Caco-2 (cell line): ENCODE results near the gene CCR1. TPM values are rescaled to one million over a fixed set of nuclear protein-coding genes. Genes with fewer than 3 reads are reported as not detected.

ENCODE experiments used
- BruUV-seq: library from RNA; stranded (reverse); fragments of 400-500 nt; replicated peaks from 2 replicates; lab custom pipeline; 2021; lab: Mats Ljungman, UMichigan
- CTCF ChIA-PET: fragments of 300-600 bp; sonication (Branson Sonifier 250); formaldehyde crosslinking; loops from one replicate; lab custom pipeline; 2022; ENCODE audit warnings: antibody characterized with exemption; lab: Charles Lee
- POLR2A ChIA-PET: fragments of 300-600 bp; sonication (Branson Sonifier 250); formaldehyde crosslinking; loops from one replicate; lab custom pipeline; 2022; ENCODE audit warnings: antibody characterized with exemption; lab: Charles Lee
- DNase-seq, 2 experiments: peaks; one replicate each; pipeline versions ENCODE4 v3.0.0 to v3.0.0-alpha.2; 2020 to 2022
- H3K27me3 ChIP-seq: replicated peaks from 2 replicates; pipeline ENCODE4 v1.6.0; 2011; ENCODE audit warnings: low read length; ENCODE audit not compliant: control insufficient read depth, insufficient read depth
- H3K36me3 ChIP-seq: 2 replicates; pipeline ENCODE4 v1.5.1; 2011; ENCODE audit warnings: low read length; ENCODE audit not compliant: control insufficient read depth, insufficient read depth
- H3K4me1 ChIP-seq: fragments of 250-450 bp; sonication (Bioruptor Pico); 2 replicates; pipeline ENCODE4 v1.5.1; 2020; ENCODE audit warnings: mild to moderate bottlenecking
- H3K4me3 ChIP-seq: 2 replicates; pipeline ENCODE4 v1.5.1; 2011; ENCODE audit warnings: low read depth, mild to moderate bottlenecking, control low read depth, low read length
- H3K9me3 ChIP-seq: fragments of 250-450 bp; sonication (Bioruptor Pico); 2 replicates; pipeline ENCODE4 v1.5.1; 2020; ENCODE audit warnings: mild to moderate bottlenecking, moderate library complexity
- H3K27ac Mint-ChIP-seq: one replicate; pipeline ENCODE4 v1.8.0; 2022; ENCODE audit warnings: mixed read lengths; ENCODE audit not compliant: unreplicated experiment
- H3K27me3 Mint-ChIP-seq: one replicate; pipeline ENCODE4 v1.8.0; 2022; ENCODE audit warnings: mixed read lengths; ENCODE audit not compliant: insufficient read depth, unreplicated experiment
- H3K36me3 Mint-ChIP-seq: one replicate; pipeline ENCODE4 v1.8.0; 2022; ENCODE audit warnings: mild to moderate bottlenecking, mixed read lengths; ENCODE audit not compliant: insufficient read depth, unreplicated experiment
- H3K4me1 Mint-ChIP-seq: one replicate; pipeline ENCODE4 v1.8.0; 2022; ENCODE audit warnings: low read depth, mixed read lengths; ENCODE audit not compliant: unreplicated experiment
- H3K4me3 Mint-ChIP-seq: one replicate; pipeline ENCODE4 v1.8.0; 2022; ENCODE audit warnings: mild to moderate bottlenecking, moderate library complexity, mixed read lengths; ENCODE audit not compliant: unreplicated experiment
- H3K9me3 Mint-ChIP-seq: one replicate; pipeline ENCODE4 v1.8.0; 2022; ENCODE audit warnings: mixed read lengths; ENCODE audit not compliant: unreplicated experiment
- CTCF ChIP-seq, 2 experiments: fragments of 200-600 bp in 1 of 2; IDR thresholded peaks; 1 replicate in 1 of 2; 2 replicates in 1 of 2; pipeline versions ENCODE4 v1.5.1 to v1.8.0; 2011 to 2022; ENCODE audit warnings: antibody characterized with exemption in 1 of 2, control low read depth in 1 of 2, inconsistent platforms in 1 of 2, low read depth in 1 of 2, low read length in 1 of 2, mild to moderate bottlenecking in 1 of 2, moderate library complexity in 1 of 2; ENCODE audit not compliant: insufficient read depth in 1 of 2, severe bottlenecking in 1 of 2, unreplicated experiment in 1 of 2
- intact Hi-C: fragments of 100-400 bp; cut with micrococcal nuclease; formaldehyde crosslinking; loops from one replicate; pipeline ENCODE4 v1.10.0; 2022; ENCODE audit not compliant: unreplicated experiment
- total RNA-seq: library from RNA; stranded (reverse); gene quantifications from 2 replicates; pipeline ENCODE4 v1.2.3, GENCODE V29; 2022

Gene CCR1
- total RNA-seq, 1 experiment from 2014 or later = 2.9 TPM

- CTCF ChIA-PET = no interaction called here
- Mint-ChIP-seq H3K27me3 (no peaks in the 10 kb centered on the region), H3K4me1 (no peaks in the 10 kb centered on the region), H3K27ac (no peak overlapping the region), H3K36me3 (no peaks in the 10 kb centered on the region), H3K4me3 (no peak overlapping the region), H3K9me3 (peaks cover 18% of the 10 kb centered on the region)
- H3K4me1 ChIP-seq = no peaks in the 10 kb centered on the region
- intact Hi-C loops = no loop called here
- no peak for DNase-seq
- no peaks in the 10 kb centered on the region for H3K27me3 ChIP-seq
- no peak for TF ChIP-seq CTCF (IDR thresholded peaks at IDR 0.05; ENCODE audit: insufficient read depth in 1 of 2, low read depth in 1 of 2, low read length in 1 of 2, severe bottlenecking in 1 of 2, unreplicated experiment in 1 of 2)
- no peaks in the 10 kb centered on the region for H3K36me3 ChIP-seq
- no peaks in the 10 kb centered on the region for H3K9me3 ChIP-seq
- no peak overlapping the region for H3K4me3 ChIP-seq
- POLR2A ChIA-PET = no interaction called here
- BruUV-seq = no TSS peak
Measured at GRCh38 chr3:46154311-46154710, 53.8 kb downstream of the CCR1 start.

Other genes with a start within 250 kb of the CCR1 start
- 10.8 and 10.9 TPM in 2 replicates for gene FYCO1, start 212.5 kb downstream of the CCR1 start, total RNA-seq
- gene XCR1, start 180.8 kb downstream of the CCR1 start, total RNA-seq = not detected in 2 replicates
- gene CCR3, start 34.1 kb upstream of the CCR1 start, total RNA-seq = 0.64 and 0.65 TPM in 2 replicates
- gene CCR2, start 145.8 kb upstream of the CCR1 start, total RNA-seq = not detected in 2 replicates
- not detected in 2 replicates for gene CCR5, start 162.6 kb upstream of the CCR1 start, total RNA-seq
- 0.44 and 1.0 TPM in 2 replicates for gene CCRL2, start 198.9 kb upstream of the CCR1 start, total RNA-seq